Measurements from ENCODE around the gene HIGD1C. TPM values are rescaled to one million over a fixed set of nuclear protein-coding genes. Genes with fewer than 3 reads are reported as not detected.
"Not testable (repeated sequence)": the region's sequence is repeated elsewhere in the genome, so short reads cannot be mapped to it uniquely, and the experiment has no call there.

The HIGD1C gene
- total and polyA plus RNA-seq, 8 donors, result not detected

DNA sequence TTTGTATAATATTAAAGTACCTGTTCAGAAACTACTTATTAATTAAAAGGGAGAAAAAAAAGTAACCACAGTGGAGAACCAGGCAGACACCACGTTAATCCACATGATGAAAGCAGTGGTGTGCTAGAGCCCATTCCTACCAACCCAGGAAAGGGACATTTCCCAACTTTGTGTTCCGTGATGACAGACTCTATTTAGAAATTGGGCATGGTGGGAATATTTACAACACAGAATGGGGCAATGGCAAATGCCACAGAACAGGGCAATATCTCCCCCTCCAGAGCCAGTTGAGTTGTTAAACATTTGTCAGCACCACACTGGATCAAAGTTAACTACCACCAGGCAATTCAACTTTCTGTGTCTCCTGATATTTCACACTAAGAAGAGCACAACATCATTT lies 1.2 kb upstream of the HIGD1C start:
- H3K27me3 ChIP-seq, result no peaks in the 10 kb centered on the region
- H3K36me3 ChIP-seq, result no peaks in the 10 kb centered on the region
- H3K4me1 ChIP-seq, result no peaks in the 10 kb centered on the region
- 85 to 99% methylated on average over 2 of the region's 2 CpGs for WGBS, 2 donors
- H3K9me3 ChIP-seq, result no peaks in the 10 kb centered on the region
- FAIRE-seq (no peak), ATAC-seq (no peak), DNase-seq (no peak)
- TF ChIP-seq, protein P1, sequence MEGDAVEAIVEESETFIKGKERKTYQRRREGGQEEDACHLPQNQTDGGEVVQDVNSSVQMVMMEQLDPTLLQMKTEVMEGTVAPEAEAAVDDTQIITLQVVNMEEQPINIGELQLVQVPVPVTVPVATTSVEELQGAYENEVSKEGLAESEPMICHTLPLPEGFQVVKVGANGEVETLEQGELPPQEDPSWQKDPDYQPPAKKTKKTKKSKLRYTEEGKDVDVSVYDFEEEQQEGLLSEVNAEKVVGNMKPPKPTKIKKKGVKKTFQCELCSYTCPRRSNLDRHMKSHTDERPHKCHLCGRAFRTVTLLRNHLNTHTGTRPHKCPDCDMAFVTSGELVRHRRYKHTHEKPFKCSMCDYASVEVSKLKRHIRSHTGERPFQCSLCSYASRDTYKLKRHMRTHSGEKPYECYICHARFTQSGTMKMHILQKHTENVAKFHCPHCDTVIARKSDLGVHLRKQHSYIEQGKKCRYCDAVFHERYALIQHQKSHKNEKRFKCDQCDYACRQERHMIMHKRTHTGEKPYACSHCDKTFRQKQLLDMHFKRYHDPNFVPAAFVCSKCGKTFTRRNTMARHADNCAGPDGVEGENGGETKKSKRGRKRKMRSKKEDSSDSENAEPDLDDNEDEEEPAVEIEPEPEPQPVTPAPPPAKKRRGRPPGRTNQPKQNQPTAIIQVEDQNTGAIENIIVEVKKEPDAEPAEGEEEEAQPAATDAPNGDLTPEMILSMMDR (IDR thresholded peaks at IDR 0.05), result no peak
- intact Hi-C loops (cut with DNase I), result no loop called here
- H3K4me3 ChIP-seq, result no peak overlapping the region
- no peak overlapping the region for H3K27ac ChIP-seq

DNA sequence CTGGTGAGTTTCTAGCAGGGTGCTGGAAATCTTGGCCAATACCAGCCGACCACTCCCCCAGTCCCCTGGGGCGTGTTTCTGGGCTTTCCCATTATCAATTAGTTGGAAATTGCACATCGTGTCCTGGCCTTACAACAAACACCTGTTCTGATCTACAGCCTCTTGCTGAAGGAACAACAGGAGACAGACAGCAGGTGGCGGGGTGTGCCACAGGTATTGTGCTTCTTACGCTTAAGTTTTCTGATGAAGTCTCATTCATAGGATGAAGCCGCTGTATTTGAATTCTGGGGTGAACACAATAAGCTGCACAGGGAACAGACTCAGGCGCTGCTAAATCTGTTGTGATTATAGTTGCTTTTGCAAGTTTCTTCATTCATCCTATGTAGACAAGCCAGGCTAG lies 703 bp downstream of the HIGD1C start:
- no peaks in the 10 kb centered on the region for H3K9me3 ChIP-seq
- H3K36me3 ChIP-seq, result no peaks in the 10 kb centered on the region
- intact Hi-C loops (cut with DNase I), result no loop called here
- H3K4me3 ChIP-seq, result no peak overlapping the region
- no peaks in the 10 kb centered on the region for H3K27me3 ChIP-seq
- no peaks in the 10 kb centered on the region for H3K4me1 ChIP-seq
- H3K27ac ChIP-seq, result no peak overlapping the region
- DNase-seq (no peak), FAIRE-seq (no peak), ATAC-seq (no peak)
- TF ChIP-seq, protein P1 (IDR thresholded peaks at IDR 0.05), result no peak
- WGBS, 2 donors, result 77 to 79% methylated on average over 7 of the region's 7 CpGs

DNA sequence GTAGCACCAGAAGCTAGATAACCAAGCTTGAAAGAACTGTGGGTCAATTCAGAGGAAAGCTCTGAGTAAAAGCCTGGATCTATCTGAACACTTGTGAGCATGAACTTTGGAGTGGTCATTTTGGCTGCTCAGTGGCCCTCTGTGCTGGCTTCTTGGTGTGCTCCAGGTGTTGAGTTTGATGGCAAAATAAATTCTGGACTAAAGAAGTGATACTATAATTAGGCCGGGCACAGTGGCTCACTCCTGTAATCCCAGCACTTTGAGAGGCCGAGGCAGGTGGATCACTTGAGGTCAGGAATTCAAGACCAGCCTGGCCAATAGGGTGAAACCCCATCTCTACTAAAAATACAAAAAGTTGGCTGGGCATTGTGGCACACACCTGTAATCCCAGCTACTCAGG lies 2.4 kb downstream of the HIGD1C start:
- DNase-seq; H3K27me3 ChIP-seq; H3K4me3 ChIP-seq; ATAC-seq; FAIRE-seq; H3K4me1 ChIP-seq; H3K27ac ChIP-seq; H3K9me3 ChIP-seq; intact Hi-C loops (cut with DNase I); H3K36me3 ChIP-seq: not testable (repeated sequence)
- WGBS, 2 donors, result 97 to 98% methylated on average over 2 of the region's 2 CpGs

DNA sequence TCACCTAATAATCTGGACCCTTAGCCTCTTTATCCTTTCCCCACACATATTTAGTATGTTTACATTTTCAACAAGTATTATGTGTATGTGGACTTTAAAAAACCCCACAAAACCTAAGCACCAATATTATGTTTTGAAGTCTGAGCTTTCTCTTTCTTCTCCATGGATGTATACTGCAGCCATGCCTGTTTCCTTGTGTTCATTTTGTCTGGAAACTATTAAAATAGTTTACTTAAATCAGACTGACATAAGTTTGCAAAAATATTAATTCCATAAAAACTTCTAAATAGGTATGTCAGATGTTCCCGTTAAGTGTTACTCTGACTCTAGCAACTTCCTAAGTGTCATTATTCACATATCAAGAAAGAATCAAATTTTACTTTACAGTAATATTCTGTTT lies 2.9 kb downstream of the HIGD1C start:
- no peaks in the 10 kb centered on the region for H3K27me3 ChIP-seq
- H3K9me3 ChIP-seq, result no peaks in the 10 kb centered on the region
- no peaks in the 10 kb centered on the region for H3K4me1 ChIP-seq
- TF ChIP-seq, protein P1 (IDR thresholded peaks at IDR 0.05), result no peak
- no peak for DNase-seq
- H3K27ac ChIP-seq, result no peak overlapping the region
- WGBS, 2 donors, result 88% methylated on average over 1 of the region's 1 CpG
- no peak for ATAC-seq
- H3K36me3 ChIP-seq, result no peaks in the 10 kb centered on the region
- intact Hi-C loops (cut with DNase I), result no loop called here
- no peak overlapping the region for H3K4me3 ChIP-seq
- FAIRE-seq, result no peak

DNA sequence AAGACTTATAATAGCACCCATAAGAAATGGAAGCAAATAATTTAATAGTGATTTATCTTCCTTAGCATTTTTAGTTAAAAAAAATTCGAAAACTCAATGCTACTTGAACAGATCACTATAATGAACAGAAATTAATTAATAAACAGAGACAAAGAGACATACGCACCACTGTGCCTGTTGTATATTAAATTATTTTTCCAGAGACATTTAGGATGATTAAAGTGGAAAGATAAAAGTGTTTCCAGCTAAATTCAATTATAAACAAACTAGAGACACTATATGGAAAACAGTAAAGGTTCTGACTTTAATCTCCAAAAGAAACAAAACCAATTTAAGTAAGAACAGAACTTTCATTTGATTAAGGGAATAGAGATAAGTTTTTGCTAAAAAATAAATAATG lies 3.4 kb downstream of the HIGD1C start:
- intact Hi-C loops (cut with DNase I), result no loop called here
- DNase-seq (no peak), FAIRE-seq (no peak), ATAC-seq (no peak)
- Histone ChIP-seq H3K27ac (no peak overlapping the region), H3K9me3 (no peaks in the 10 kb centered on the region), H3K36me3 (no peaks in the 10 kb centered on the region), H3K27me3 (no peaks in the 10 kb centered on the region), H3K4me3 (no peak overlapping the region), H3K4me1 (no peaks in the 10 kb centered on the region)
- TF ChIP-seq, protein P1 (IDR thresholded peaks at IDR 0.05), result no peak
- 61 to 79% methylated on average over 2 of the region's 2 CpGs for WGBS, 2 donors

DNA sequence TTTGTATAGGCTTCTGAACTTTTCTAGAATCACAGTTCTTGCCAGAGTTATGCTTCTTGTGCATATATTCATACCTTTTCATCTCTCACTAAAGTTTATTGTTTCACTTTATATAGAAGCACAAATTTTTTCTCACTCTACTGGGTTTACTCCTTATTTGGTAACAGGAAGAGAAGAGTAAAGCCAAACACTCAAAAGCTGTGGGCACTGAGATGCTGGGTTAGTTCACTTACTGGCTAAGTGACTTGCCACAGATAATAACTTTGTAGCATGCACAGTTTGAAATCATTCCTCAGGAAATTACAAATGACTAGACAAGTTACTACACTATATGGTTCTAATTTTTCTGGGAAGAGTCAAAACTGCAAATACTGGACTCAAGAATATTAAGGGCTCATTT lies 7.8 kb downstream of the HIGD1C start:
- no peak for FAIRE-seq
- intact Hi-C loops (cut with DNase I), result no loop called here
- H3K4me1 ChIP-seq, result no peaks in the 10 kb centered on the region
- H3K27me3 ChIP-seq, result no peaks in the 10 kb centered on the region
- DNase-seq, result no peak
- TF ChIP-seq, protein P1 (IDR thresholded peaks at IDR 0.05), result no peak
- H3K36me3 ChIP-seq, result no peaks in the 10 kb centered on the region
- ATAC-seq, result no peak
- no peak overlapping the region for H3K4me3 ChIP-seq
- no peak overlapping the region for H3K27ac ChIP-seq
- H3K9me3 ChIP-seq, result no peaks in the 10 kb centered on the region
